PC-3 (cell line): Measurements from ENCODE around the gene ARMH2.

Source experiments
- CTCF ChIP-seq: fragments of 300-600 bp; sonication (generic); conservative IDR thresholded peaks from 2 replicates; pipeline ENCODE4 v1.5.1; 2017; ENCODE audit warnings: antibody characterized with exemption, low read depth, mild to moderate bottlenecking, low read length
- EZH2 ChIP-seq: fragments of 300-600 bp; sonication (generic); IDR thresholded peaks from one replicate; pipeline ENCODE4 v1.6.1; 2017; ENCODE audit warnings: antibody characterized with exemption, mild to moderate bottlenecking, low read length; ENCODE audit not compliant: unreplicated experiment
- EZH2phosphoT487 ChIP-seq: fragments of 300-600 bp; sonication (generic); IDR thresholded peaks from 2 replicates; pipeline ENCODE4 v1.6.1; 2018; ENCODE audit warnings: mild to moderate bottlenecking, antibody characterized with exemption, low read length, borderline replicate concordance

GRCh38 chr6:24824142-24824938 is 25.6 kb upstream of the ARMH2 start:
- TF ChIP-seq EZH2phosphoT487, result no peak
- TF ChIP-seq CTCF, result no peak
- TF ChIP-seq EZH2, result no peak
